Activated B cell treated with CpG ODN at 0.5 μM for 24 hours (primary cell): ENCODE results near the gene MYBL2. TPM values are rescaled to one million over a fixed set of nuclear protein-coding genes. Genes with fewer than 3 reads are reported as not detected.

ENCODE experiments used
- ATAC-seq: fragments of 200-7000 bp; cut with Tn5 transposase; one replicate; pipeline ENCODE4 v1.10.0; 2021; ENCODE audit warnings: low read depth, mild to moderate bottlenecking, moderate library complexity
- CTCF ChIA-PET: fragments of 350-600 bp; sonication (Branson Sonifier 250); formaldehyde crosslinking; loops from one replicate; lab custom pipeline; 2021; ENCODE audit warnings: antibody characterized with exemption; lab: Charles Lee
- POLR2A ChIA-PET: fragments of 350-600 bp; sonication (Branson Sonifier 250); formaldehyde crosslinking; loops from one replicate; lab custom pipeline; 2021; ENCODE audit warnings: antibody characterized with exemption; lab: Charles Lee
- DNase-seq: peaks from one replicate; pipeline ENCODE4 v3.0.0; 2022
- H3K27ac Mint-ChIP-seq: one replicate; pipeline ENCODE4 v1.8.0; 2020; ENCODE audit warnings: mixed read lengths
- H3K27me3 Mint-ChIP-seq: one replicate; pipeline ENCODE4 v1.8.0; 2021; ENCODE audit warnings: mixed read lengths
- H3K36me3 Mint-ChIP-seq: one replicate; pipeline ENCODE4 v1.8.0; 2021; ENCODE audit warnings: low read depth, mixed read lengths
- H3K4me1 Mint-ChIP-seq: one replicate; pipeline ENCODE4 v1.8.0; 2021; ENCODE audit warnings: mixed read lengths
- H3K4me3 Mint-ChIP-seq: one replicate; pipeline ENCODE4 v1.8.0; 2020; ENCODE audit warnings: mild to moderate bottlenecking, mixed read lengths
- H3K9me3 Mint-ChIP-seq: one replicate; pipeline ENCODE4 v1.8.0; 2020; ENCODE audit warnings: mixed read lengths
- CTCF ChIP-seq: fragments of 200-600 bp; IDR thresholded peaks from one replicate; pipeline ENCODE4 v1.8.0; 2022; ENCODE audit warnings: antibody characterized with exemption, mild to moderate bottlenecking
- intact Hi-C: fragments of 100-400 bp; cut with micrococcal nuclease; formaldehyde crosslinking; loops from one replicate; pipeline ENCODE4 v1.15.1; 2024
- total RNA-seq: library from RNA; stranded (reverse); gene quantifications from 2 replicates; pipeline ENCODE4 v1.2.3, GENCODE V29; 2022

The MYBL2 gene
- total RNA-seq, 1 donor from 2014 or later, result 102 TPM

GRCh38 chr20:43761386-43762340 is 94.7 kb downstream of the MYBL2 start:
- H3K27me3 Mint-ChIP-seq, result peaks cover 1% of the 10 kb centered on the region
- no peak for TF ChIP-seq CTCF
- ATAC-seq, result no peak
- H3K27ac Mint-ChIP-seq, result no peak overlapping the region
- intact Hi-C loops, result no loop called here
- H3K9me3 Mint-ChIP-seq, result no peaks in the 10 kb centered on the region
- ChIA-PET CTCF (no interaction called here), POLR2A (interaction anchor here (0.6 kb wide), 2 partner anchors 131 to 305 kb away, joined by 4 to 9 read pairs; no protein-coding TSS in a partner anchor)
- no peak overlapping the region for H3K4me3 Mint-ChIP-seq
- DNase-seq, result no peak
- no peaks in the 10 kb centered on the region for H3K4me1 Mint-ChIP-seq
- no peaks in the 10 kb centered on the region for H3K36me3 Mint-ChIP-seq

- H3K36me3 Mint-ChIP-seq, result no peaks in the 10 kb centered on the region
- CTCF ChIA-PET, result interaction anchor here (0.8 kb wide), 1 partner anchor 13 kb away, joined by 3 read pairs; no protein-coding TSS in a partner anchor
- POLR2A ChIA-PET, result no interaction called here
- no peak overlapping the region for H3K4me3 Mint-ChIP-seq
- TF ChIP-seq CTCF, result no peak
- no peaks in the 10 kb centered on the region for H3K4me1 Mint-ChIP-seq
- H3K27ac Mint-ChIP-seq, result no peak overlapping the region
- H3K27me3 Mint-ChIP-seq, result peaks cover 4% of the 10 kb centered on the region
- ATAC-seq (no peak), DNase-seq (no peak)
- intact Hi-C loops, result no loop called here
- H3K9me3 Mint-ChIP-seq, result no peaks in the 10 kb centered on the region
Measured at GRCh38 chr20:43762911-43763310, 96.0 kb downstream of the MYBL2 start.

- CTCF ChIA-PET, result no interaction called here
- Mint-ChIP-seq H3K27ac (no peak overlapping the region), H3K9me3 (no peaks in the 10 kb centered on the region), H3K4me3 (no peak overlapping the region), H3K4me1 (no peaks in the 10 kb centered on the region), H3K27me3 (peaks cover 9% of the 10 kb centered on the region), H3K36me3 (no peaks in the 10 kb centered on the region)
- no peak for ATAC-seq
- DNase-seq, result no peak
- POLR2A ChIA-PET, result no interaction called here
- intact Hi-C loops, result no loop called here
- no peak for TF ChIP-seq CTCF
Measured at GRCh38 chr20:43765916-43766315, 99.0 kb downstream of the MYBL2 start.

Other genes with a start within 250 kb of the MYBL2 start
- 172 and 192 TPM in 2 replicates for gene SRSF6, start 209.2 kb upstream of the MYBL2 start, total RNA-seq
- gene L3MBTL1, start 159.4 kb upstream of the MYBL2 start, total RNA-seq, result 18.9 and 22.5 TPM in 2 replicates
- 0.73 and 1.1 TPM in 2 replicates for gene SGK2, start 108.1 kb upstream of the MYBL2 start, total RNA-seq
- 18.7 and 20.8 TPM in 2 replicates for gene IFT52, start 76.2 kb upstream of the MYBL2 start, total RNA-seq
- gene GTSF1L, start 59.9 kb downstream of the MYBL2 start, total RNA-seq, result 0.34 and 1.3 TPM in 2 replicates
- gene TOX2, start 247.7 kb downstream of the MYBL2 start, total RNA-seq, result 4.8 and 5.0 TPM in 2 replicates